Measurements from ENCODE around the gene VTN. TPM values are rescaled to one million over a fixed set of nuclear protein-coding genes. Genes with fewer than 3 reads are reported as not detected.
"Not testable (repeated sequence)": the region's sequence is repeated elsewhere in the genome, so short reads cannot be mapped to it uniquely, and the experiment has no call there.

Gene VTN
- total RNA-seq, 2 experiments from 2014 or later, result 0.40 TPM; not detected in 1

GRCh38 chr17:28339431-28339830 lies 30.7 kb downstream of the VTN start:
- Histone ChIP-seq H3K27ac (ENCODE audit: low read depth, low read length, poor library complexity, severe bottlenecking) (no peak overlapping the region), H4K20me1 (ENCODE audit: insufficient read depth, low read length) (no peaks in the 10 kb centered on the region), H3K79me2 (ENCODE audit: insufficient read depth, low read depth, low read length) (peaks cover 10% of the 10 kb centered on the region; the same call in 1 of the 2 replicates), H3K4me3 (ENCODE audit: low read depth, low read length, poor library complexity, severe bottlenecking) (no peak overlapping the region), H3K36me3 (ENCODE audit: insufficient read depth, low read length) (peaks cover 29% of the 10 kb centered on the region), H3K4me2 (ENCODE audit: low read length) (no peak overlapping the region), H3K9me3 (ENCODE audit: low read length) (no peaks in the 10 kb centered on the region), H2AFZ (ENCODE audit: low read length) (no peak overlapping the region), H3K4me1 (ENCODE audit: insufficient read depth, low read length, poor library complexity, severe bottlenecking) (peaks cover 41% of the 10 kb centered on the region), H3K9me2 (ENCODE audit: insufficient read depth, low read length) (no peaks in the 10 kb centered on the region)
- TF ChIP-seq CTCF (conservative IDR thresholded peaks at IDR 0.05; ENCODE audit: low read length) (no peak), EZH2phosphoT487 (IDR thresholded peaks at IDR 0.05; ENCODE audit: borderline replicate concordance, low read depth, low read length) (no peak)
- intact Hi-C loops (cut with micrococcal nuclease; ENCODE audit: unreplicated experiment), result no loop called here
- DNase-seq (ENCODE audit: low spot score), result no peak
- BruUV-seq (replicated peaks), result no TSS peak
- CTCF ChIA-PET (ENCODE audit: unreplicated experiment), result no interaction called here
- POLR2A ChIA-PET, result no interaction called here

DNA sequence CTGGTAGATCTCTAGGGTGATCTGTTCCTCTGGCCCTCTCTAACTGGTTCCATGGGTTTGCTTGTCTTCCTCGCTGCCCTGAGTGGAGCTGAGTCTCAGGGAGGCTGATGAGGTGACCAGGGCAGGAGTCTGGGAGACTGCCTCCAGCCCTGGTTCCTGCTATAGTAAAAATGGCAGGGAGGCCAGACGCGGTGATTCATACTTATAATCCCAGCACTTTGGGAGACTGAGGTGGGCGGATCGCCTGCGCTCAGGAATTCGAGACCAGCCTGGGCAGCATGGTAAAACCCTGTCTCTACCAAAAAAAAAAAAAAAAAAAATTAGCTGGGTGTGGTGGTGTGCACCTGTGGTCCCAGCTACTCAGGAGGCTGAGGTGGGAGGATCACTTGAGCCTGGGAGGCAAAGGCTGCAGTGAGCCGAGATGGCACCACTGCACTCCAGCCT lies 31.3 kb downstream of the VTN start:
- H2AFZ ChIP-seq (ENCODE audit: low read length); POLR2A ChIA-PET; CTCF ChIA-PET (ENCODE audit: unreplicated experiment); H4K20me1 ChIP-seq (ENCODE audit: insufficient read depth, low read length); BruUV-seq (replicated peaks); H3K4me2 ChIP-seq (ENCODE audit: low read length); H3K27ac ChIP-seq (ENCODE audit: low read depth, low read length, poor library complexity, severe bottlenecking); H3K4me3 ChIP-seq (ENCODE audit: low read depth, low read length, poor library complexity, severe bottlenecking); H3K79me2 ChIP-seq (ENCODE audit: insufficient read depth, low read depth, low read length); H3K9me2 ChIP-seq (ENCODE audit: insufficient read depth, low read length); intact Hi-C loops (cut with micrococcal nuclease; ENCODE audit: unreplicated experiment); H3K9me3 ChIP-seq (ENCODE audit: low read length); DNase-seq (ENCODE audit: low spot score): not testable (repeated sequence)
- Histone ChIP-seq H3K36me3 (ENCODE audit: insufficient read depth, low read length) (peaks cover 23% of the 10 kb centered on the region), H3K4me1 (ENCODE audit: insufficient read depth, low read length, poor library complexity, severe bottlenecking) (peaks cover 40% of the 10 kb centered on the region)

GRCh38 chr17:28338056-28338768 lies 31.9 kb downstream of the VTN start:
- Histone ChIP-seq H3K27ac (ENCODE audit: low read depth, low read length, poor library complexity, severe bottlenecking) (no peak overlapping the region), H3K36me3 (ENCODE audit: insufficient read depth, low read length) (peaks cover 23% of the 10 kb centered on the region), H3K4me3 (ENCODE audit: low read depth, low read length, poor library complexity, severe bottlenecking) (no peak overlapping the region), H4K20me1 (ENCODE audit: insufficient read depth, low read length) (no peaks in the 10 kb centered on the region), H3K9me2 (ENCODE audit: insufficient read depth, low read length) (no peaks in the 10 kb centered on the region), H3K4me2 (ENCODE audit: low read length) (no peak overlapping the region), H3K79me2 (ENCODE audit: insufficient read depth, low read depth, low read length) (peaks cover 10% of the 10 kb centered on the region; the same call in 1 of the 2 replicates), H2AFZ (ENCODE audit: low read length) (no peak overlapping the region), H3K4me1 (ENCODE audit: insufficient read depth, low read length, poor library complexity, severe bottlenecking) (peaks cover 34% of the 10 kb centered on the region), H3K9me3 (ENCODE audit: low read length) (no peaks in the 10 kb centered on the region)
- POLR2A ChIA-PET, result interaction anchor here (0.8 kb wide), 1 partner anchor 19 kb away, joined by 3 read pairs; the partner anchor contains the start of gene POLDIP2
- intact Hi-C loops (cut with micrococcal nuclease; ENCODE audit: unreplicated experiment), result no loop called here
- no peak for DNase-seq (ENCODE audit: low spot score)
- BruUV-seq (replicated peaks), result no TSS peak
- CTCF ChIA-PET (ENCODE audit: unreplicated experiment), result no interaction called here
- no peak for TF ChIP-seq EZH2phosphoT487 (IDR thresholded peaks at IDR 0.05; ENCODE audit: borderline replicate concordance, low read depth, low read length)
- peak; percentile 40 for TF ChIP-seq CTCF (conservative IDR thresholded peaks at IDR 0.05; ENCODE audit: low read length)
